GM12801 (cell line): ENCODE results near the gene FAM120B.

Experiments used
- TF ChIP-seq, protein P1 (sequence below): IDR thresholded peaks from one replicate; pipeline ENCODE4 v1.5.1; 2011; ENCODE audit warnings: control low read depth; ENCODE audit not compliant: insufficient read length; ENCODE audit errors: extremely low read depth

The FAM120B gene

GRCh38 chr6:170294813-170295509 lies 11.6 kb upstream of the FAM120B start:
- TF ChIP-seq, protein P1, sequence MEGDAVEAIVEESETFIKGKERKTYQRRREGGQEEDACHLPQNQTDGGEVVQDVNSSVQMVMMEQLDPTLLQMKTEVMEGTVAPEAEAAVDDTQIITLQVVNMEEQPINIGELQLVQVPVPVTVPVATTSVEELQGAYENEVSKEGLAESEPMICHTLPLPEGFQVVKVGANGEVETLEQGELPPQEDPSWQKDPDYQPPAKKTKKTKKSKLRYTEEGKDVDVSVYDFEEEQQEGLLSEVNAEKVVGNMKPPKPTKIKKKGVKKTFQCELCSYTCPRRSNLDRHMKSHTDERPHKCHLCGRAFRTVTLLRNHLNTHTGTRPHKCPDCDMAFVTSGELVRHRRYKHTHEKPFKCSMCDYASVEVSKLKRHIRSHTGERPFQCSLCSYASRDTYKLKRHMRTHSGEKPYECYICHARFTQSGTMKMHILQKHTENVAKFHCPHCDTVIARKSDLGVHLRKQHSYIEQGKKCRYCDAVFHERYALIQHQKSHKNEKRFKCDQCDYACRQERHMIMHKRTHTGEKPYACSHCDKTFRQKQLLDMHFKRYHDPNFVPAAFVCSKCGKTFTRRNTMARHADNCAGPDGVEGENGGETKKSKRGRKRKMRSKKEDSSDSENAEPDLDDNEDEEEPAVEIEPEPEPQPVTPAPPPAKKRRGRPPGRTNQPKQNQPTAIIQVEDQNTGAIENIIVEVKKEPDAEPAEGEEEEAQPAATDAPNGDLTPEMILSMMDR = no peak

GRCh38 chr6:170295510-170296422 lies 10.8 kb upstream of the FAM120B start:
- TF ChIP-seq, protein P1 = no peak

DNA sequence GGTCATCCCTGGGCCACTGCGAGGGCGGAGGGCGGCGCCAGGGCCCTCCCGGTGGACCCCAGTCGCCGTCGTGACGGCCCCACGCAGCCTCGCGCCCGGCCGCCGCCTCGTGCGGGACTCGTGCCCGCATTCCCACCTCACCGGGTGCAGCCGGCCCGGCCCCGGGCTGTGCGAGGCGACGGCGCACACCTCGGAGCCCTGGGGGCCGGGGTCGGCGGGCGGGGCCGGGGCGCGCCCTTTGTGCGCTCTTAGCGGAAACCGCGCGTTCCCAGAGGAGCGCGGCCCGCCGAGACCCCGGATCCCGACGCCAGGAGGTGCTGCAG lies 10.2 kb upstream of the FAM120B start:
- TF ChIP-seq, protein P1 = no peak

- TF ChIP-seq, protein P1 = no peak
These were observed 9.6 kb upstream of the FAM120B start for GRCh38 chr6:170296746-170297575.

- TF ChIP-seq, protein P1 = no peak
These were observed 8.8 kb upstream of the FAM120B start for GRCh38 chr6:170297576-170298330.

GRCh38 chr6:170298688-170299087 lies 7.9 kb upstream of the FAM120B start:
- TF ChIP-seq, protein P1 = no peak

- TF ChIP-seq, protein P1 = no peak
These were observed 5.4 kb upstream of the FAM120B start for GRCh38 chr6:170301184-170301583.
